ENCODE measurements around the gene ZNF219. TPM values are rescaled to one million over a fixed set of nuclear protein-coding genes. Genes with fewer than 3 reads are reported as not detected.
"Not testable (repeated sequence)": the region's sequence is repeated elsewhere in the genome, so short reads cannot be mapped to it uniquely, and the experiment has no call there.

ZNF219 gene
- total RNA-seq, 1 donor from 2014 or later = 50.0 TPM

- no peak for DNase-seq
- no peak for ATAC-seq (ENCODE audit: poor library complexity)
- intact Hi-C loops (cut with DNase I) = no loop called here
These were observed 41.8 kb downstream of the ZNF219 start for GRCh38 chr14:21056520-21057163.

GRCh38 chr14:21055432-21056117 is 42.9 kb downstream of the ZNF219 start:
- intact Hi-C loops (cut with DNase I) = no loop called here
- no peak for DNase-seq

GRCh38 chr14:21054768-21055145 is 43.7 kb downstream of the ZNF219 start:
- intact Hi-C loops (cut with DNase I) = no loop called here
- DNase-seq (no peak), ATAC-seq (ENCODE audit: poor library complexity) (no peak)

More at GRCh38 chr14:21055432-21056117, 42.9 kb downstream of the ZNF219 start:
- ATAC-seq (ENCODE audit: poor library complexity) = peak; percentile 46

GRCh38 chr14:21054123-21054767 is 44.2 kb downstream of the ZNF219 start:
- ATAC-seq (ENCODE audit: poor library complexity) (no peak), DNase-seq (no peak)
- intact Hi-C loops (cut with DNase I) = no loop called here

- DNase-seq (no peak), ATAC-seq (ENCODE audit: poor library complexity) (no peak)
- intact Hi-C loops (cut with DNase I) = no loop called here
These were observed 45.0 kb downstream of the ZNF219 start for GRCh38 chr14:21053184-21054122.

- ATAC-seq (ENCODE audit: poor library complexity) (no peak), DNase-seq (no peak)
- intact Hi-C loops (cut with DNase I) = no loop called here
These were observed 47.9 kb downstream of the ZNF219 start for GRCh38 chr14:21050597-21050996.

GRCh38 chr14:21049271-21049673 is 49.2 kb downstream of the ZNF219 start:
- no peak for DNase-seq
- intact Hi-C loops (cut with DNase I) = loop anchor here (10.0 kb wide), 1 partner anchor 364 kb away; the partner anchor contains the start of genes ANG and RNASE4
- no peak for ATAC-seq (ENCODE audit: poor library complexity)

- intact Hi-C loops (cut with DNase I) = loop anchor here (10.0 kb wide), 1 partner anchor 364 kb away; the partner anchor contains the start of genes ANG and RNASE4
- ATAC-seq (ENCODE audit: poor library complexity) = peak; percentile 31
- no peak for DNase-seq
These were observed 49.8 kb downstream of the ZNF219 start for GRCh38 chr14:21048638-21049037.

- DNase-seq = no peak
- no peak for ATAC-seq (ENCODE audit: poor library complexity)
- intact Hi-C loops (cut with DNase I) = loop anchor here (10.0 kb wide), 1 partner anchor 363 kb away; the partner anchor contains the start of genes ANG and RNASE4
These were observed 51.1 kb downstream of the ZNF219 start for GRCh38 chr14:21047378-21047781.

- ATAC-seq (ENCODE audit: poor library complexity) (peak; percentile 54), DNase-seq (peak; percentile 65)
- intact Hi-C loops (cut with DNase I) = loop anchor here (10.0 kb wide), 1 partner anchor 359 kb away; the partner anchor contains the start of genes ANG and RNASE4
These were observed 54.4 kb downstream of the ZNF219 start for GRCh38 chr14:21043974-21044618.

GRCh38 chr14:21043387-21043973 is 55.0 kb downstream of the ZNF219 start:
- ATAC-seq (ENCODE audit: poor library complexity) (peak; percentile 16), DNase-seq (no peak)
- intact Hi-C loops (cut with DNase I) = loop anchor here (10.0 kb wide), 1 partner anchor 359 kb away; the partner anchor contains the start of genes ANG and RNASE4

- peak; percentile 36 for ATAC-seq (ENCODE audit: poor library complexity)
These were observed 55.5 kb downstream of the ZNF219 start for GRCh38 chr14:21042918-21043317.

GRCh38 chr14:21041676-21042433 is 56.6 kb downstream of the ZNF219 start, which contains the start of gene RNASE7:
Gene RNASE7, plus strand, starts transcription at chr14:21042362. Its CDS starts 631 bp downstream, at chr14:21042993.
- no peak for DNase-seq
- ATAC-seq (ENCODE audit: poor library complexity) = no peak
- intact Hi-C loops (cut with DNase I) = loop anchor here (10.0 kb wide), 1 partner anchor 357 kb away; the partner anchor contains the start of genes ANG and RNASE4

More at GRCh38 chr14:21042918-21043317, 55.5 kb downstream of the ZNF219 start:
- intact Hi-C loops (cut with DNase I) = loop anchor here (10.0 kb wide), 1 partner anchor 358 kb away; the partner anchor contains the start of genes ANG and RNASE4
- peak; percentile 51 for DNase-seq

- ATAC-seq (ENCODE audit: poor library complexity) = not testable (repeated sequence)
These were observed 57.5 kb downstream of the ZNF219 start for GRCh38 chr14:21040941-21041340.

GRCh38 chr14:21040370-21040925 is 58.0 kb downstream of the ZNF219 start:
- ATAC-seq (ENCODE audit: poor library complexity) = no peak
- no peak for DNase-seq
- intact Hi-C loops (cut with DNase I) = loop anchor here (10.0 kb wide), 1 partner anchor 356 kb away; the partner anchor contains the start of genes ANG and RNASE4

More at GRCh38 chr14:21040941-21041340, 57.5 kb downstream of the ZNF219 start:
- intact Hi-C loops (cut with DNase I) = loop anchor here (10.0 kb wide), 1 partner anchor 356 kb away; the partner anchor contains the start of genes ANG and RNASE4
- DNase-seq = not testable (repeated sequence)

Data from Right ventricle myocardium superior (tissue), 1 donor.